MG63 (cell line): ENCODE data around the gene C1orf174. TPM values are rescaled to one million over a fixed set of nuclear protein-coding genes. Genes with fewer than 3 reads are reported as not detected.

Experiments used
- DNase-seq: peaks from one replicate; pipeline ENCODE4 v3.0.0-alpha.2; 2020
- H3K27me3 ChIP-seq: fragments of 250-450 bp; sonication (Bioruptor Pico); 2 replicates; pipeline ENCODE4 v1.5.1; 2020; ENCODE audit warnings: mild to moderate bottlenecking, moderate library complexity
- H3K36me3 ChIP-seq: fragments of 250-450 bp; sonication (Bioruptor Pico); 2 replicates; pipeline ENCODE4 v1.5.1; 2020; ENCODE audit warnings: mild to moderate bottlenecking, moderate library complexity
- H3K4me3 ChIP-seq: fragments of 250-450 bp; sonication (Bioruptor Pico); 2 replicates; pipeline ENCODE4 v1.5.1; 2020; ENCODE audit warnings: mild to moderate bottlenecking, moderate library complexity
- H3K9me3 ChIP-seq: fragments of 250-450 bp; sonication (Bioruptor Pico); 2 replicates; pipeline ENCODE4 v1.5.1; 2020; ENCODE audit warnings: mild to moderate bottlenecking, moderate library complexity
- total RNA-seq: library from RNA; depleted of rRNA; stranded (reverse); fragments of >200 nt; shearing (Covaris generic); gene quantifications from 2 replicates; pipeline ENCODE4 v1.2.3, GENCODE V29; 2014; ENCODE audit warnings: low replicate concordance

Gene C1orf174
- total RNA-seq, 1 experiment from 2014 or later, result 61.2 TPM

DNA sequence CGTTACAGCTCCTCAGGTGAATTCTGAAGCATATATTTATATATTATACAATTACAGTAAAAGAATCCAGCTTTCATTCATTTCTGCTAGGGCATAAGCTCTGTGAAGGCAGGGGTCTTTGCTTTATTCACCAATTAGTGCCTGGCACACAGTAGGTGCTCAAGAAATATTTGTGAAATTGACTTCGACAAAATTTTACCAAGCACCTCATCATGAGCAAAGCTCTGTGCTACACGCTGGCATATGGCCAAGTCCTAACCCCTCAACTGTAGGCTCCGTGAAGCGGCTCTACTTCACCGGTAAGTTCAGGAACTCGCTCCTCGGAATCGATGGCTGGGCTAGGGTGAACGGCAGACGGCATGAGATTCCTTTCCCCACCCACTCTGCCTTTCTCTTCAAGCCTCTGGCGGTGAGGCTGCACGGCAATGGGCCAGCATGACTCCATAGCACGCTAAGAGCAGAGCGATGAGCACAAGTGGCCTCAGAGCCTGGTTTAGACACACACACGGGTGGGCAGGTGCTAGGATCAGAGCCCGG, 8.7 kb downstream of the C1orf174 start:
- H3K27me3 ChIP-seq, result no peaks in the 10 kb centered on the region
- no peaks in the 10 kb centered on the region for H3K9me3 ChIP-seq
- H3K4me3 ChIP-seq, result no peak overlapping the region
- H3K36me3 ChIP-seq, result peaks cover 25% of the 10 kb centered on the region
- no peak for DNase-seq

DNA sequence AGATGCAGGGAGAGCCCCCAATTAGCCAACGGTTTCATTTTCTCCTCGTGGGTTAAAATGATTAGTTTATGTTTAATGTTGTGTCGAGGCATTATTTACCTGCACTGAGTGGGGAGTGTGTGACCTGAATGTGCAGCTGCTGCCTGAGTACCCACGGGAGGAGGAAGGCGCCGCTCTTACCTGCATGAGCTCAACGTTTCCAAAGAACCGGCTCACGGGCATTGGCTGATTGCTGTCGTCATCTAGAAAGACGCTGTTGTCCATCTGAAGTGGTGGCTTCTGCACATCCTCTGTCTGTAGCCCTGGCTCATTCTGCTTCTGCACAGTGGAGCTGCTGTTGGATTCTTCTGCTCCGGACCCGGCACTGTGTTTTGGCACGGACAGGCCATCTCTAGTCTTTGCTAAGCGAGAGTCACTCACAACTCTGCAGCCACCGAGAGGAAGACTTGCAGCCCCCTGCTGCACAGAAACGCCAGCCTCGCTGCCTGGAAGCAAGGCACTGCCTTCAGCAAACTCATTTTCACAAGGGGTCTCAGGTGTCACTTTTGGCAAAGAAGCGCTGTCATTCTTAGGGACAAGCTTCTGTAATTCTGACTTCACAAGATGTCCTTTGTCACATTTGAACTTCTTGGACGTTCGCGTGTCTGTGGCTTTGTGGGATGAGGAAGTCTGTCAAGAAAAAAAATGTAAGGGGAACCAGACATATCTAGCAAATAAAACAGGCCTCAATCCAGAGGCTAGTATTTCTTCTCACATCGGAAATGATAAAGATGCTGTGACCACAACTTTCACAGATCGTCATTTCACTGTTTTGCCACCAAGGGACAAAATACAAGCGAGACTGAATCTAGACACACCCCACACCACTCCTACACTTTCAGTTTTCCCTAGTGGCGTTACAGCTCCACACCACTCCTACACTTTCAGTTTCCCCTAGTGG, 9.4 kb downstream of the C1orf174 start:
- peaks cover 22% of the 10 kb centered on the region for H3K36me3 ChIP-seq
- no peaks in the 10 kb centered on the region for H3K27me3 ChIP-seq

DNA sequence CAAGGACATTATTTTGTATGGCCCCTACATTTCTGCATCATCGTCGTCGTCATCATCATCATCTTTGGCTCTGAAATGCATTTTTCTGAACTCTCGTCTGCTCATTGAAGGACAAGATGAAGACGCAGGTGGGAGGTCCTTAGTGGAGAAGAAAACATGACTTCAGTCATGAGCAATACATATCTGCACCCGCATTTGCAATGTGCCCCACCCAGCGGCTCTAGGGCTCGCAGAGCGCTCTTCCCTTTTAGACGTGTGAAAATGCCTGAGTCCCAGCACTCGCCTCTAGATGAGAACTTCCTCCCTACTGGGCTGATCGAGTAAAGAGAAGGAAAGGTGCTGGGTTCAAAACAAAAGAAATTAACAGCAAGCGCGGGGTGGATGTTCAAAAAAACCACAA, 10.1 kb downstream of the C1orf174 start:
- peaks cover 20% of the 10 kb centered on the region for H3K36me3 ChIP-seq
- H3K27me3 ChIP-seq, result no peaks in the 10 kb centered on the region
- no peak for DNase-seq
- no peaks in the 10 kb centered on the region for H3K9me3 ChIP-seq
- no peak overlapping the region for H3K4me3 ChIP-seq

More for the DNA sequence above, 9.4 kb downstream of the C1orf174 start:
- no peak overlapping the region for H3K4me3 ChIP-seq
- DNase-seq, result no peak
- H3K9me3 ChIP-seq, result no peaks in the 10 kb centered on the region

DNA sequence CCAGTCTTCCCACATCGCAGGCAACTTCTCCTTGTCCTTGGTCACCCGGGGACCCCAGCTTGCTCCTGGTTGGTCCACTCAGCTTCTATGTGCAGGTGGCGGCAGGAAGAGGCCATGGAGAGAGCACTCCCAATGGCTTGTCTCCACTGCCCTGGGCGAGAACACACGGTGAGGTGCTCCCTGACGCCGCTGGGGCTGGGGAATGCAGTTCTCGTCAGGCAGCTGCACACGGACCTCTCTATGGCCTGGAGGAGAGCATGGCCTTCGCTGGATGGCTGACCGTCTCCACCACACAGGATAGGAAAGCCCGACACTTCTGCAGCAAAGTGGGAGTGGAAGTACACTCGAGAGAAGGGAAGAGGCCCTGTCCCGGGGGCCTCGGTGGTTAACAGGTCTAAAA, 11.8 kb downstream of the C1orf174 start:
- no peak for DNase-seq
- no peaks in the 10 kb centered on the region for H3K27me3 ChIP-seq
- no peak overlapping the region for H3K4me3 ChIP-seq
- peaks cover 20% of the 10 kb centered on the region for H3K36me3 ChIP-seq
- no peaks in the 10 kb centered on the region for H3K9me3 ChIP-seq

- no peaks in the 10 kb centered on the region for H3K27me3 ChIP-seq
- DNase-seq, result no peak
- H3K36me3 ChIP-seq, result peaks cover 20% of the 10 kb centered on the region
These were observed 13.4 kb downstream of the C1orf174 start for GRCh38 chr1:3886691-3887090.

DNA sequence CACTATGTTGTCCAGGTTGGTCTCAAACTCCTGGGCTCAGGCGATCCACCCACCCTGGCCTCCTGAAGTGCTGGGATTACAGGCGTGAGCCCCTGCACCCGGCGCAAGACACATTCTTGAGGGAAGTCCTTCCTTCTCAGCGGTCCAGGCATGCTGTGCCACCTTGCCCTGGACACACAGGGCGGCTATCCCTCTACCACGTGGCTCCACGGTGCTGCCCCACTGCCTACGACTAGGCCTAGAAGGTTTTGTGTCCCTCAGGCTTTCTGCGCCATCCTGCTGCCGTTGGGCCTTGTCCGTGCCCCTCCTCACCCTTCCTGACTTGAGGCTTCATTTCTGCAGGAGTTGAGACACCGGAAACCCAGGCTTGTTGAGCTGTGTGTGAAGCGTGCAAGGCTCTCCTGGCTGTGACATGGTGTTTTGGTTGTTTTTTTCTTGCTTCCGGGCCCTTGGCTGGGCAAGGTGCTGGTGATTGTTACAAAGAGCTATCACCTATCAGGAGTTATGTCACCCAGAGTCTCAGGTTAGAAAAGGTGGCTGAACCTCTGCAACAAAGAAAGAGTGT, 13.9 kb downstream of the C1orf174 start:
- Histone ChIP-seq H3K4me3 (no peak overlapping the region), H3K9me3 (no peaks in the 10 kb centered on the region), H3K27me3 (no peaks in the 10 kb centered on the region), H3K36me3 (peaks cover 17% of the 10 kb centered on the region)
- DNase-seq, result no peak

More at GRCh38 chr1:3886691-3887090, 13.4 kb downstream of the C1orf174 start:
- no peaks in the 10 kb centered on the region for H3K9me3 ChIP-seq
- H3K4me3 ChIP-seq, result no peak overlapping the region

- no peaks in the 10 kb centered on the region for H3K9me3 ChIP-seq
- H3K36me3 ChIP-seq, result peaks cover 11% of the 10 kb centered on the region
- no peaks in the 10 kb centered on the region for H3K27me3 ChIP-seq
- DNase-seq, result no peak
- H3K4me3 ChIP-seq, result no peak overlapping the region
These were observed 14.5 kb downstream of the C1orf174 start for GRCh38 chr1:3885611-3886010.

- no peak for DNase-seq
- no peaks in the 10 kb centered on the region for H3K27me3 ChIP-seq
These were observed 15.1 kb downstream of the C1orf174 start for GRCh38 chr1:3884966-3885365.

GRCh38 chr1:3883194-3883925, 16.7 kb downstream of the C1orf174 start:
- DNase-seq, result no peak
- Histone ChIP-seq H3K27me3 (no peaks in the 10 kb centered on the region), H3K36me3 (peaks cover 5% of the 10 kb centered on the region; the same call in 1 of the 2 replicates), H3K9me3 (no peaks in the 10 kb centered on the region), H3K4me3 (no peak overlapping the region)

More at GRCh38 chr1:3884966-3885365, 15.1 kb downstream of the C1orf174 start:
- peaks cover 4% of the 10 kb centered on the region for H3K36me3 ChIP-seq
- H3K9me3 ChIP-seq, result no peaks in the 10 kb centered on the region
- no peak overlapping the region for H3K4me3 ChIP-seq

DNA sequence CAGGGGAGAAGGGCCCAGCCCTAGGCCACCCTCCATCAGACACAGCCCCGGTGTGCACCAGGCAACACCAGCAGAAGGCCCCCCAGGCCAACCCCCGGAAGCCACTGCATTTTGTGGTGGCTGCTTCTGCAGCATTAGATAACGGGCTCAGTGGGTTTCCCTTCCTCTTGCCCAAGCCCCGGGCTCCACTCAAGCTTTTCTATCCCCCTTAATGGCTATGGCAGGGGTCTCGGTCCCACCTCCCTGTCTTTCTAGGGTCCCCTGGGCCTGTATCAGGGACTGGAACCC, 18.9 kb downstream of the C1orf174 start:
- Histone ChIP-seq H3K9me3 (no peaks in the 10 kb centered on the region), H3K27me3 (no peaks in the 10 kb centered on the region), H3K4me3 (no peak overlapping the region), H3K36me3 (peaks cover 5% of the 10 kb centered on the region; the same call in 1 of the 2 replicates)
- no peak for DNase-seq

GRCh38 chr1:3880429-3881192, 19.5 kb downstream of the C1orf174 start:
- peaks cover 5% of the 10 kb centered on the region; the same call in 1 of the 2 replicates for H3K36me3 ChIP-seq
- H3K9me3 ChIP-seq, result no peaks in the 10 kb centered on the region
- H3K4me3 ChIP-seq, result no peak overlapping the region
- DNase-seq, result no peak
- H3K27me3 ChIP-seq, result no peaks in the 10 kb centered on the region

DNA sequence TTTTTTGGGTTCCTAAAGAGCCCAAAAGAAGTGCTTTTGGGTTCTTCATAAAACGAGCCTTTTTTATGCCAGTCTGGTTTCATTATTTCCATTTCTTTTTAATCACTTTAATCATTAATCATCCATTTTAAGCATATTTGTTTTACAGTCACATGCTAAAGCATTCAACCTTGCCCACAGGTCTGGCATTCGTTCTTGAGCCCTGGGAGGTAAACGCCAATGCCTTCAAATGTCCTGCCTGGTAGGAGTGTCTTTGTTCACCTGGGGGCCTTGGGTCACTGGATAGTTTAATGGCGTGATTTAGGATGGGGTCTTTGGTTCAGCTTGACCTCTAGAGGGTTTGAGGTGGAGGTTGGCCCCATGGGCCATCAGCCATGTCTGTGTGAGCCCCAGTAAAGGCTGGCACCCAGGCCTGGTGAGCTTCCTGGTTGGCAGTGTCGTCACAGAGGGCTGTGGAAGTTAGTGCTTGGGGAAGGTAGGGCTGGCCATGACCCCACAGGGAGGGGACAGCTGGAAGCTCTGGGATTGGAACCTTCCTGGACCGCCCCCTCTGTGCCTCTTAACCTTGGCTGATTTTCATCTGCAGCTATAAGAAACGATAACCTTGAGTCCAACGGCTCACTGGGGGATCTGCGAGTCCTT, 20.2 kb downstream of the C1orf174 start:
- Histone ChIP-seq H3K9me3 (no peaks in the 10 kb centered on the region), H3K4me3 (no peak overlapping the region), H3K36me3 (peaks cover 5% of the 10 kb centered on the region; the same call in 1 of the 2 replicates), H3K27me3 (no peaks in the 10 kb centered on the region)
- no peak for DNase-seq

DNA sequence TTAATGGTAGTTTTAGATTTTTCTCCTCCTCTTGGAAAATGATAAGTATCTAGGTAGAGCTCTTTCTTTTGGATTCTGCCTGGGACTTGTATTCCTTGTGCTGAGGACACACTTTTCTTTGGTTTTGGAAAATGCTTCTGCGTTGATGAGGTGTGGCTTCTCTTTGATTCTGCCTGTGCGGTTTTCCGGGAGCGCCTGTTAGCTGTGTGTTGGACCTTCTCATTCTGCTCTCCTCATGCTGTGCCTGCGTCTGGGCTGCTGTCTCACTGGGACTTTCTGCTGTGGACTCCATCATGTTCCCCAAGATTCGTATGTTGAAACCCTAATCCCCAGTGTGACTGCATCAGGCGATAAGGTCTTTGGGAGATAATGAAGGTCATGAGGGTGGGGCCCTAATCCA, 21.0 kb downstream of the C1orf174 start:
- Histone ChIP-seq H3K9me3 (no peaks in the 10 kb centered on the region), H3K4me3 (no peak overlapping the region), H3K36me3 (peaks cover 5% of the 10 kb centered on the region; the same call in 1 of the 2 replicates), H3K27me3 (no peaks in the 10 kb centered on the region)
- DNase-seq, result no peak

- Histone ChIP-seq H3K27me3 (no peaks in the 10 kb centered on the region), H3K36me3 (peaks cover 5% of the 10 kb centered on the region; the same call in 1 of the 2 replicates), H3K9me3 (no peaks in the 10 kb centered on the region), H3K4me3 (no peak overlapping the region)
- DNase-seq, result no peak
These were observed 23.4 kb downstream of the C1orf174 start for GRCh38 chr1:3876716-3877115.

DNA sequence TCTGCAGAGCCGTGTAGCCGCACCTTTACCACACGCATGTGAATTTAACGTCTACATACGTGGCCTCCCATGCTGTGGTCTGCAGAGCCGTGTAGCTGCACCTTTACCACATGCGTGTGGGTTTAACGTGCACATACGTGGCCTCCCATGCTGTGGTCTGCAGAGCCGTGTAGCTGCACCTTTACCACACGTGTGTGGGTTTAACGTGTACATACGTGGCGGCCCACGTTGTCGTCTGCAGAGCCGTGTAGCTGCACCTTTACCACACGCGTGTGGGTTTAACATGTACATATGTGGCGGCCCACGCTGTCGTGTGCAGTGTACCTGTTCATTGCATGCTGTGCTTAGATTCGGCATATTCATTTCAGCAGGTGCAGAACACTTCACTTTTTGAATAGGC, 25.3 kb downstream of the C1orf174 start:
- no peak for DNase-seq
- no peaks in the 10 kb centered on the region for H3K9me3 ChIP-seq
- H3K36me3 ChIP-seq, result peaks cover 5% of the 10 kb centered on the region
- H3K4me3 ChIP-seq, result no peak overlapping the region
- no peaks in the 10 kb centered on the region for H3K27me3 ChIP-seq

DNA sequence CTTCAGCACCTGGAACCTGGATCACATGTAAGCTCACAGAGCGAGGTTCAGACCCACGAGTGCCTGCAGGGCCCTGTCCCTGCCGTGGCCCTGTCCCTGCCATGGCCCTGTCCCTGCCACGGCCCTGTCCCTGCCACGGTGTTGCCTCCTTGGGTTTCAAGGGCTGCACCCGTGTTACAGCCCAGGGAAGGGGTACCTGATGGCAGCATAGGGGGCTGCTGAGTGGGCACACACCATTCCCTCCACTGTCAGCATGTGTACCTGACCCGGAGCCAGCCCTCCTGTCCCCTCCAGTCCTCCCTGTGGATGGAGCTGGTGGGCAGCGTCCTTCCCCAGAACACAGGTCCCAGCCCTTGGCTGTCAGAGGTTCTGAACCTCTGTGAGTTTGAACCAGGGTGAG, 27.5 kb downstream of the C1orf174 start:
- Histone ChIP-seq H3K27me3 (no peaks in the 10 kb centered on the region), H3K4me3 (no peak overlapping the region), H3K9me3 (no peaks in the 10 kb centered on the region), H3K36me3 (peaks cover 3% of the 10 kb centered on the region)
- no peak for DNase-seq
